ENCODE results near the gene TBC1D10B.

- no peak for TF ChIP-seq CREB5 (CRISPR knock-in tag; IDR thresholded peaks at IDR 0.05; ENCODE audit: low read depth)
- TF ChIP-seq ZFP30 (CRISPR knock-in tag; IDR thresholded peaks at IDR 0.05), result no peak
- TF ChIP-seq GLIS3 (CRISPR knock-in tag; IDR thresholded peaks at IDR 0.05), result no peak
- TF ChIP-seq RARB (CRISPR knock-in tag; IDR thresholded peaks at IDR 0.05), result no peak
- TF ChIP-seq PATZ1 (CRISPR knock-in tag; IDR thresholded peaks at IDR 0.05; ENCODE audit: borderline replicate concordance), result no peak
- no peak for TF ChIP-seq ZNF70 (CRISPR knock-in tag; IDR thresholded peaks at IDR 0.05)
- TF ChIP-seq POU6F1 (CRISPR knock-in tag; IDR thresholded peaks at IDR 0.05; ENCODE audit: borderline replicate concordance, low read depth), result no peak
- no peak for TF ChIP-seq TSHZ2 (CRISPR knock-in tag; IDR thresholded peaks at IDR 0.05)
- no peak for TF ChIP-seq ZNF565 (CRISPR knock-in tag; conservative IDR thresholded peaks at IDR 0.05; ENCODE audit: low read depth)
- TF ChIP-seq TCF4 (CRISPR knock-in tag; IDR thresholded peaks at IDR 0.05; ENCODE audit: borderline replicate concordance), result no peak
- TF ChIP-seq ISL1 (CRISPR knock-in tag; IDR thresholded peaks at IDR 0.05), result no peak
- TF ChIP-seq ZNF8 (CRISPR knock-in tag; IDR thresholded peaks at IDR 0.05), result no peak
Measured at GRCh38 chr16:30366511-30366910, 3.8 kb downstream of the TBC1D10B start.

Data from SK-N-SH treated with all-trans-retinoic acid at 6 μM for 48 hours (cell line).